Sigmoid colon (tissue), 7 donors: ENCODE data around the gene CDK9. TPM values are rescaled to one million over a fixed set of nuclear protein-coding genes. Genes with fewer than 3 reads are reported as not detected.

Experiments used
- DNase-seq: peaks from one replicate; pipeline ENCODE4 v3.0.0-alpha.2; 2019
- H3K27ac ChIP-seq, 4 donors: fragments of 200-600 bp; sonication (generic); one replicate each; pipeline ENCODE4 v1.5.1; 2016 to 2019; ENCODE audit warnings: mild to moderate bottlenecking in 1 of 4
- H3K27me3 ChIP-seq, 3 donors: fragments of 200-600 bp; sonication (generic); one replicate each; pipeline ENCODE4 v1.5.1; 2019; ENCODE audit warnings: mild to moderate bottlenecking in 1 of 3
- H3K36me3 ChIP-seq, 4 donors: fragments of 200-600 bp; sonication (generic); one replicate each; pipeline ENCODE4 v1.5.1; 2016 to 2019
- H3K4me1 ChIP-seq, 4 donors: fragments of 200-600 bp; sonication (generic); one replicate each; pipeline ENCODE4 v1.5.1; 2017 to 2019
- H3K4me3 ChIP-seq, 4 donors: fragments of 200-600 bp; sonication (generic); one replicate each; pipeline ENCODE4 v1.5.1; 2017 to 2019; ENCODE audit warnings: mild to moderate bottlenecking in 2 of 4, moderate library complexity in 1 of 4
- H3K9me3 ChIP-seq, 4 donors: fragments of 200-600 bp in 3 of 4; sonication (generic) in 3 of 4; one replicate each; pipeline versions ENCODE4 v1.5.1 to v1.6.1; 2013 to 2019
- CTCF ChIP-seq, 4 experiments: fragments of 450-650 bp in 3 of 4; fragments of 200-600 bp in 1 of 4; IDR thresholded peaks; one replicate each; pipeline ENCODE4 v1.5.1; 2016 to 2019; ENCODE audit warnings: antibody characterized with exemption in 4 of 4, mild to moderate bottlenecking in 3 of 4, moderate library complexity in 2 of 4
- EP300 ChIP-seq, 4 donors: sonication (generic); formaldehyde crosslinking; IDR thresholded peaks; one replicate each; pipeline ENCODE4 v1.6.1; 2017; ENCODE audit warnings: antibody characterized with exemption in 4 of 4
- POLR2A ChIP-seq, 2 donors: fragments of 450-650 bp; IDR thresholded peaks; one replicate each; pipeline ENCODE4 v1.6.1; 2016; ENCODE audit warnings: antibody characterized with exemption in 2 of 2, mild to moderate bottlenecking in 2 of 2, moderate library complexity in 2 of 2
- POLR2AphosphoS5 ChIP-seq, 4 donors: sonication (generic); formaldehyde crosslinking; IDR thresholded peaks; one replicate each; pipeline ENCODE4 v1.6.1; 2017; ENCODE audit warnings: antibody characterized with exemption in 4 of 4
- WGBS, 2 donors: extraction: QIAGEN DNeasy Blood & Tissue Kit; methylation state at CpG; one replicate each; pipeline ENCODE4 v1.1.7; 2013; 5-methylcytosine and 5-hydroxymethylcytosine counted together
- intact Hi-C: fragments of 100-400 bp; cut with DNase I; formaldehyde crosslinking; loops from one replicate; pipeline ENCODE4 v1.15.1; 2023
- polyA plus RNA-seq, 3 donors: library from polyadenylated mRNA; stranded (reverse); fragments of 200-250 nt; gene quantifications; one replicate each; pipeline ENCODE4 v1.2.3, GENCODE V29; 2013
- total RNA-seq, 4 donors: library from RNA; depleted of rRNA; stranded (reverse); fragments of >200 nt; gene quantifications; one replicate each; pipeline ENCODE4 v1.1.0, GENCODE V29; 2016
- donor health status: healthy with polysubstance abuse.
- donor health status: Bipolar disorder and iron deficiency.
- donor health status: healthy.

CDK9 gene
- total and polyA plus RNA-seq, 7 donors = 28.9 to 77.2 (median 47.2) TPM

DNA sequence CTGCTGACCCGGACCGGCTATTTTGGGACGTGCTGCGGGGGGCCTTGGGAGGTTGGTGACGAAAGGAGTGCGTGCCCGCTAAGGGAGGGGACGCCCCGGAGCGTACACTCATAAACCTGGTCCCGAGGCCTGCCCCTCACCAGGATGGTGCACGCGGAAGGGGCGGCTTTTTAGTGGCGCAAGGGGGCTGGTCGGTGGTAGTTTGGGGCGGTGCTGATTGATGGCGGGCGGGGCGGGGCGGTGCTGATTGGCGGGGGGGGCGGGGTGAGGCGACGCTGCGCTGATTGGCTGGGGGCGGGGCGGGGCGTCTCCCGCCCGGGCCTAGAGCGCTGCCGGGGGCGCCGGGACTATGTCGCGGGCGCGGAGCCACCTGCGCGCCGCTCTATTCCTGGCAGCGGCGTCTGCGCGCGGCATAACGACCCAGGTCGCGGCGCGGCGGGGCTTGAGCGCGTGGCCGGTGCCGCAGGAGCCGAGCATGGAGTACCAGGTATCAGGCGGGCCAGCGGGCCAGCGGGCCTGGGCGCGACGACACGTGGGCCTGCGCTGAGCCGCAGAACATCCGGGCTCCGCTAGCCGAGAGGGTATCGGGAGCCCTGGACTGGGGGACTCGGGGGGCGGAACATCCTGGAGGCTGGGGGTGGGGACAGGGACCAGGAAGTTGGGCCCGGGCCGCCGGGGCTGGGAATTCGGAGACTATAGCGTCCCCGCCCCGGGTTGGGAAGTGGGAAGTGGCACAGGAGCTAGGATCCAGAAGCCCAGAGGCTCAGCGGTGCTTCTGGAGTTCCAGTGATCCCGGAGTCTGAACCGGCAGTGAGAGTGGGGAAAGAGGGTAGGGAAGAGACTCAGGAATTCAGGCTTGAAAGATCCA, 17.0 kb downstream of the CDK9 start, which contains the start of gene FPGS:
Gene FPGS (plus strand): TSS at position 307 of the 868 bp plus-strand sequence. CDS start 43 bp downstream, at position 350.
- Histone ChIP-seq H3K4me1 (peaks cover 0 to 27% (median 24%) of the 10 kb centered on the region in 4 donors), H3K27me3 (no peaks in the 10 kb centered on the region), H3K27ac (peak within 1 kb of the TSS; percentile 88 to 95 (median 92)), H3K36me3 (peaks cover 5 to 32% (median 13%) of the 10 kb centered on the region in 4 donors), H3K4me3 (peak within 1 kb of the TSS; percentile 50 to 81 (median 70)), H3K9me3 (no peaks in the 10 kb centered on the region)
- TF ChIP-seq POLR2AphosphoS5 (IDR thresholded peaks at IDR 0.05) (peak; percentile 36 to 75 (median 60)), EP300 (IDR thresholded peaks at IDR 0.05) (no peak), CTCF (IDR thresholded peaks at IDR 0.05) (no peak), POLR2A (IDR thresholded peaks at IDR 0.05) (peak; percentile 48 to 50)
- intact Hi-C loops = loop anchor here (2.0 to 5.0 kb wide), 3 partner anchors 18 to 114 kb away; partner anchors contain the start of gene ST6GALNAC4
- WGBS, 2 donors = 0 to 1% methylated on average over 83 of the region's 83 CpGs
- DNase-seq = peak; percentile 96

DNA sequence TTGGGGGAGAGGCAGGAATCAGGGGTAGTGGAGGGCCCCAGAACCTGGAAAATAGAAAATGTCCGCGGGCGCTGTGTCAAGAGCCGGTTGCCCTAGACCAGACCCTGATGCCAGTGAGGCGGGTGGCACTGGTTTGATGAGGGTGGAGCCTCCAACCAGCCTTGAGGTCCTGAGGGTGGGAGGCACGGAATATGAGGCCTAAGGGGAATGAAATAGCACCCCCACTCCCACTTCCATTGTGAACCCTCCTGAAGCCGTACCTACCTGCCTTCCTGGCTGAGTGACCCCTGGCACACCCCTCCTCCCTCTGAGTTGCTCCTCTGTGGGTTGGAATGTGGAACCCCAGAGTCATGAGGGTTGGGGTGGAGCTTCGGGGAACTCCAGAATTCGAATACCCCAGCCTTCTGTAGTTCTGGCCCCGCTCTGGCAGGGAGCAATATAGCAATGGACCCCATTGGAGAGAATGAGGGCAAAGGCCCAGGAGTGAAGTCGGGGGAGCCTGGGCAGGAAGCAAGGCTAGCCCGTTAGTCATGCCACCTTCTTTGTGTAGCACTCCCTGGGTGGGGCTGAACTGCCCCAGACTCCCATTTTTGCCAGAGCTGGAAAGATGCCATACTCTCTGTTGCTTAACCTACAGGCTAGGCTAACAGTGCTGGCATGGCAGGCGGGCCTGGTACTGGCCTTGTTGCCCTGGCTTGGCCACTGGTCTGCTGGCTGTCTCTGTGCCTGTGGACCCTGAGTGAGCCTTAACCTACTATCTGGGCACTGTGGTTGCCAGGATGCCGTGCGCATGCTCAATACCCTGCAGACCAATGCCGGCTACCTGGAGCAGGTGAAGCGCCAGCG, 17.9 kb downstream of the CDK9 start:
- H3K27me3 ChIP-seq = no peaks in the 10 kb centered on the region
- H3K9me3 ChIP-seq = no peaks in the 10 kb centered on the region
- intact Hi-C loops = loop anchor here (2.0 to 5.0 kb wide), 3 partner anchors 19 to 114 kb away; partner anchors contain the start of gene ST6GALNAC4
- WGBS, 2 donors = 34 to 43% methylated on average over 18 of the region's 18 CpGs
- peaks cover 7 to 42% (median 17%) of the 10 kb centered on the region in 4 donors for H3K36me3 ChIP-seq
- H3K27ac ChIP-seq = peak overlapping the region; percentile 88 to 95 (median 92)
- DNase-seq = peak; percentile 71
- peaks cover 0 to 27% (median 24%) of the 10 kb centered on the region in 4 donors for H3K4me1 ChIP-seq
- H3K4me3 ChIP-seq = peak overlapping the region; percentile 50 to 81 (median 70)
- TF ChIP-seq POLR2AphosphoS5 (IDR thresholded peaks at IDR 0.05) (no peak), POLR2A (IDR thresholded peaks at IDR 0.05) (no peak), EP300 (IDR thresholded peaks at IDR 0.05) (no peak), CTCF (IDR thresholded peaks at IDR 0.05) (no peak)

GRCh38 chr9:127805620-127806019, 19.8 kb downstream of the CDK9 start:
- H3K27me3 ChIP-seq = no peaks in the 10 kb centered on the region
- WGBS, 2 donors = 85 to 91% methylated on average over 8 of the region's 8 CpGs
- H3K4me1 ChIP-seq = peaks cover 0 to 38% (median 28%) of the 10 kb centered on the region in 4 donors
- no peak overlapping the region for H3K27ac ChIP-seq
- no peak for DNase-seq
- H3K9me3 ChIP-seq = no peaks in the 10 kb centered on the region
- no peak for TF ChIP-seq POLR2AphosphoS5 (IDR thresholded peaks at IDR 0.05)
- no peak for TF ChIP-seq EP300 (IDR thresholded peaks at IDR 0.05)
- TF ChIP-seq CTCF (IDR thresholded peaks at IDR 0.05) = no peak
- no peak for TF ChIP-seq POLR2A (IDR thresholded peaks at IDR 0.05)
- peaks cover 7 to 57% (median 19%) of the 10 kb centered on the region in 4 donors for H3K36me3 ChIP-seq
- no peak overlapping the region for H3K4me3 ChIP-seq
- intact Hi-C loops = no loop called here

GRCh38 chr9:127806871-127807270, 21.0 kb downstream of the CDK9 start:
- peaks cover 7 to 67% (median 19%) of the 10 kb centered on the region in 4 donors for H3K36me3 ChIP-seq
- TF ChIP-seq EP300 (IDR thresholded peaks at IDR 0.05) (no peak), POLR2A (IDR thresholded peaks at IDR 0.05) (no peak), POLR2AphosphoS5 (IDR thresholded peaks at IDR 0.05) (no peak), CTCF (IDR thresholded peaks at IDR 0.05) (no peak)
- no peak overlapping the region for H3K27ac ChIP-seq
- peaks cover 0 to 34% (median 26%) of the 10 kb centered on the region in 4 donors for H3K4me1 ChIP-seq
- intact Hi-C loops = no loop called here
- no peaks in the 10 kb centered on the region for H3K9me3 ChIP-seq
- no peaks in the 10 kb centered on the region for H3K27me3 ChIP-seq
- H3K4me3 ChIP-seq = no peak overlapping the region
- WGBS, 2 donors = 96 to 97% methylated on average over 14 of the region's 14 CpGs
- no peak for DNase-seq
